Measurements from ENCODE around the gene FHOD3. TPM values are rescaled to one million over a fixed set of nuclear protein-coding genes. Genes with fewer than 3 reads are reported as not detected.

FHOD3 gene
- total and polyA plus RNA-seq, 2 donors (not counting 1 experiment from before 2014, with no cell fraction given): not detected

GRCh38 chr18:36514778-36515177 is 217.3 kb downstream of the FHOD3 start:
- no peak overlapping the region for H2AFZ ChIP-seq (ENCODE audit: insufficient read depth, low read depth, low read length, poor library complexity, severe bottlenecking)
- no peak overlapping the region for H3K27ac ChIP-seq (ENCODE audit: low read length in 2 of 2)
- Mint-ChIP-seq H3K4me1 (no peaks in the 10 kb centered on the region), H3K27me3 (peaks cover 24% of the 10 kb centered on the region), H3K27ac (no peak overlapping the region), H3K9me3 (ENCODE audit: insufficient read depth) (no peaks in the 10 kb centered on the region), H3K4me3 (no peak overlapping the region)
- H3K79me2 ChIP-seq (ENCODE audit: control insufficient read depth, insufficient read depth, low read length): no peaks in the 10 kb centered on the region
- no peak overlapping the region for H3K4me2 ChIP-seq (replicated peaks; ENCODE audit: low read depth, low read length, poor library complexity, severe bottlenecking)
- no peak overlapping the region for H3K9ac ChIP-seq (ENCODE audit: low read length)
- no peaks in the 10 kb centered on the region for H3K36me3 ChIP-seq (replicated peaks in 1 of 2; ENCODE audit: control extremely low read depth in 1 of 2, control insufficient read depth in 1 of 2, extremely low read depth in 1 of 2, insufficient read depth in 2 of 2, low read length in 1 of 2)
- ATAC-seq (ENCODE audit: low read depth): no peak
- ChIA-PET CTCF (no interaction called here), POLR2A (no interaction called here)
- 100% methylated on average over 4 of the region's 6 CpGs for WGBS (ENCODE audit: insufficient coverage)
- no peak for DNase-seq
- TF ChIP-seq EZH2 (IDR thresholded peaks at IDR 0.05; ENCODE audit: borderline replicate concordance, insufficient read depth, low read depth, low read length, poor library complexity, severe bottlenecking) (no peak), CTCF (IDR thresholded peaks at IDR 0.05) (no peak)
- no peak overlapping the region for H3K4me3 ChIP-seq (ENCODE audit: control extremely low read depth in 1 of 5, extremely low read depth in 1 of 5, insufficient read depth in 1 of 5, low read depth in 2 of 5, low read length in 4 of 5)
- intact Hi-C loops (cut with micrococcal nuclease): no loop called here
- no peaks in the 10 kb centered on the region for H3K4me1 ChIP-seq (ENCODE audit: control insufficient read depth in 2 of 2, insufficient read depth in 2 of 2, low read length in 2 of 2)
- no peaks in the 10 kb centered on the region for H3K27me3 ChIP-seq (replicated peaks in 1 of 4; ENCODE audit: control extremely low read depth in 1 of 4, control insufficient read depth in 3 of 4, insufficient read depth in 4 of 4, low read length in 3 of 4)
- peaks cover 0 to 4% (median 0%) of the 10 kb centered on the region in 3 donors for H3K9me3 ChIP-seq (ENCODE audit: control extremely low read depth in 1 of 3, control insufficient read depth in 2 of 3, insufficient read depth in 1 of 3, low read length in 2 of 3)
- H4K20me1 ChIP-seq (ENCODE audit: control insufficient read depth, insufficient read depth, low read length, poor library complexity, severe bottlenecking): no peaks in the 10 kb centered on the region

DNA sequence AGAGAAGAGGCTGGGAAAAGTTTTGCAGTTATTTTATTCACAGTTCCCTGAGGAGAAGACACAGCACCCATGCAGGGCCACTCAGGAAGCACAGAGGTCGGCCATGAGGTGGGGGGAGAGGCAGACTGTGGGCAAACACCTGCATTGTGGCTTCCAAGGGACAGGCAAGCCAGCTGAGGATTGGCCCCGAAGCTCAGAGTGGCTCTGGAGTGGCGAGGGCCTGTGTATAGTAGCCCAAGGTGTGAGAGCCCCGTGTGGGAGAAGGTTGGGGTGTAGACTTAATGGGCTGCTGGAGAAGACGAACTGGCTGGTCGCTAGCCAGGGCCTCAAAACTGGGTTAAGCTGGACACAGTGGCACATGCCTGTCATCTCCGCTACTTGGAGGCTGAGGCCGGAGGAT is 218.7 kb downstream of the FHOD3 start:
- Histone ChIP-seq H3K4me1 (ENCODE audit: control insufficient read depth in 2 of 2, insufficient read depth in 2 of 2, low read length in 2 of 2) (no peaks in the 10 kb centered on the region), H3K4me2 (replicated peaks; ENCODE audit: low read depth, low read length, poor library complexity, severe bottlenecking) (no peak overlapping the region), H3K79me2 (ENCODE audit: control insufficient read depth, insufficient read depth, low read length) (no peaks in the 10 kb centered on the region), H3K36me3 (replicated peaks in 1 of 2; ENCODE audit: control extremely low read depth in 1 of 2, control insufficient read depth in 1 of 2, extremely low read depth in 1 of 2, insufficient read depth in 2 of 2, low read length in 1 of 2) (no peaks in the 10 kb centered on the region), H3K9me3 (ENCODE audit: control extremely low read depth in 1 of 3, control insufficient read depth in 2 of 3, insufficient read depth in 1 of 3, low read length in 2 of 3) (peaks cover 0 to 4% (median 0%) of the 10 kb centered on the region in 3 donors), H3K27ac (ENCODE audit: low read length in 2 of 2) (no peak overlapping the region), H4K20me1 (ENCODE audit: control insufficient read depth, insufficient read depth, low read length, poor library complexity, severe bottlenecking) (no peaks in the 10 kb centered on the region), H3K27me3 (replicated peaks in 1 of 4; ENCODE audit: control extremely low read depth in 1 of 4, control insufficient read depth in 3 of 4, insufficient read depth in 4 of 4, low read length in 3 of 4) (no peaks in the 10 kb centered on the region), H3K4me3 (ENCODE audit: control extremely low read depth in 1 of 5, extremely low read depth in 1 of 5, insufficient read depth in 1 of 5, low read depth in 2 of 5, low read length in 4 of 5) (no peak overlapping the region), H3K9ac (ENCODE audit: low read length) (no peak overlapping the region), H2AFZ (ENCODE audit: insufficient read depth, low read depth, low read length, poor library complexity, severe bottlenecking) (no peak overlapping the region)
- ChIA-PET POLR2A (no interaction called here), CTCF (no interaction called here)
- DNase-seq (no peak), ATAC-seq (ENCODE audit: low read depth) (no peak)
- H3K4me3 Mint-ChIP-seq: no peak overlapping the region
- no peaks in the 10 kb centered on the region for H3K4me1 Mint-ChIP-seq
- H3K27ac Mint-ChIP-seq: no peak overlapping the region
- H3K9me3 Mint-ChIP-seq (ENCODE audit: insufficient read depth): no peaks in the 10 kb centered on the region
- peaks cover 24% of the 10 kb centered on the region for H3K27me3 Mint-ChIP-seq
- TF ChIP-seq CTCF (IDR thresholded peaks at IDR 0.05): no peak
- no peak for TF ChIP-seq EZH2 (IDR thresholded peaks at IDR 0.05; ENCODE audit: borderline replicate concordance, insufficient read depth, low read depth, low read length, poor library complexity, severe bottlenecking)
- 57% methylated on average over 6 of the region's 8 CpGs for WGBS (ENCODE audit: insufficient coverage)
- intact Hi-C loops (cut with micrococcal nuclease): no loop called here

Data from B cell (primary cell).